Sigmoid colon (tissue), 4 donors: Measurements from ENCODE around the gene MTLN.

Experiments used
- CTCF ChIP-seq, 4 experiments: fragments of 450-650 bp in 3 of 4; fragments of 200-600 bp in 1 of 4; IDR thresholded peaks; one replicate each; pipeline ENCODE4 v1.5.1; 2016 to 2019; ENCODE audit warnings: antibody characterized with exemption in 4 of 4, mild to moderate bottlenecking in 3 of 4, moderate library complexity in 2 of 4
- EP300 ChIP-seq, 4 donors: sonication (generic); formaldehyde crosslinking; IDR thresholded peaks; one replicate each; pipeline ENCODE4 v1.6.1; 2017; ENCODE audit warnings: antibody characterized with exemption in 4 of 4
- POLR2A ChIP-seq, 2 donors: fragments of 450-650 bp; IDR thresholded peaks; one replicate each; pipeline ENCODE4 v1.6.1; 2016; ENCODE audit warnings: antibody characterized with exemption in 2 of 2, mild to moderate bottlenecking in 2 of 2, moderate library complexity in 2 of 2

GRCh38 chr2:110204408-110205385 lies 7.7 kb downstream of the MTLN start, which contains the start of gene NPHP1:
- TF ChIP-seq CTCF (IDR thresholded peaks at IDR 0.05) = no peak
- TF ChIP-seq POLR2A (IDR thresholded peaks at IDR 0.05) = no peak
- peak in 2 of 4 donors; percentile 54 to 73 for TF ChIP-seq EP300 (IDR thresholded peaks at IDR 0.05)
